Neural cell (in vitro differentiated cells): ENCODE results near the gene PYGB.

ENCODE experiments used
- CTCF ChIP-seq: fragments of 450-650 bp; IDR thresholded peaks from 2 replicates; pipeline ENCODE4 v1.5.1; 2014; ENCODE audit warnings: antibody characterized with exemption, mild to moderate bottlenecking, moderate library complexity; ENCODE audit not compliant: poor library complexity, severe bottlenecking
- EP300 ChIP-seq: fragments of 450-650 bp; conservative IDR thresholded peaks from 2 replicates; pipeline ENCODE4 v1.6.1; 2014; ENCODE audit warnings: antibody characterized with exemption, mild to moderate bottlenecking, moderate library complexity; ENCODE audit not compliant: poor library complexity, severe bottlenecking
- EZH2 ChIP-seq: fragments of 200-600, 300-800 bp; shearing (Covaris generic), sonication (generic); IDR thresholded peaks from 2 replicates; pipeline ENCODE4 v1.6.1; 2014; ENCODE audit warnings: antibody characterized with exemption, low read length, borderline replicate concordance, mild to moderate bottlenecking; ENCODE audit not compliant: insufficient read depth, poor library complexity, severe bottlenecking
- RAD21 ChIP-seq: fragments of 450-650 bp; conservative IDR thresholded peaks from 2 replicates; pipeline ENCODE4 v1.6.1; 2014; ENCODE audit warnings: antibody characterized with exemption, mild to moderate bottlenecking, moderate library complexity
- REST ChIP-seq: IDR thresholded peaks from 2 replicates; pipeline ENCODE4 v1.6.1; 2012; ENCODE audit warnings: borderline replicate concordance
- SMC3 ChIP-seq: fragments of 450-650 bp; conservative IDR thresholded peaks from 2 replicates; pipeline ENCODE4 v1.6.1; 2014; ENCODE audit warnings: antibody characterized with exemption, mild to moderate bottlenecking, moderate library complexity; ENCODE audit not compliant: poor library complexity

- TF ChIP-seq CTCF (no peak), SMC3 (no peak), EP300 (no peak), EZH2 (no peak), RAD21 (no peak), REST (no peak)
These were observed 3.1 kb downstream of the PYGB start for GRCh38 chr20:25251019-25251418.
